Sigmoid colon (tissue), 7 donors: ENCODE measurements around the gene GAB2. TPM values are rescaled to one million over a fixed set of nuclear protein-coding genes. Genes with fewer than 3 reads are reported as not detected.

ENCODE experiments used
- DNase-seq: peaks from one replicate; pipeline ENCODE4 v3.0.0-alpha.2; 2019
- H3K27ac ChIP-seq, 4 donors: fragments of 200-600 bp; sonication (generic); one replicate each; pipeline ENCODE4 v1.5.1; 2016 to 2019; ENCODE audit warnings: mild to moderate bottlenecking in 1 of 4
- H3K27me3 ChIP-seq, 3 donors: fragments of 200-600 bp; sonication (generic); one replicate each; pipeline ENCODE4 v1.5.1; 2019; ENCODE audit warnings: mild to moderate bottlenecking in 1 of 3
- H3K36me3 ChIP-seq, 4 donors: fragments of 200-600 bp; sonication (generic); one replicate each; pipeline ENCODE4 v1.5.1; 2016 to 2019
- H3K4me1 ChIP-seq, 4 donors: fragments of 200-600 bp; sonication (generic); one replicate each; pipeline ENCODE4 v1.5.1; 2017 to 2019
- H3K4me3 ChIP-seq, 4 donors: fragments of 200-600 bp; sonication (generic); one replicate each; pipeline ENCODE4 v1.5.1; 2017 to 2019; ENCODE audit warnings: mild to moderate bottlenecking in 2 of 4, moderate library complexity in 1 of 4
- H3K9me3 ChIP-seq, 4 donors: fragments of 200-600 bp in 3 of 4; sonication (generic) in 3 of 4; one replicate each; pipeline versions ENCODE4 v1.5.1 to v1.6.1; 2013 to 2019
- CTCF ChIP-seq, 4 experiments: fragments of 450-650 bp in 3 of 4; fragments of 200-600 bp in 1 of 4; IDR thresholded peaks; one replicate each; pipeline ENCODE4 v1.5.1; 2016 to 2019; ENCODE audit warnings: antibody characterized with exemption in 4 of 4, mild to moderate bottlenecking in 3 of 4, moderate library complexity in 2 of 4
- EP300 ChIP-seq, 4 donors: sonication (generic); formaldehyde crosslinking; IDR thresholded peaks; one replicate each; pipeline ENCODE4 v1.6.1; 2017; ENCODE audit warnings: antibody characterized with exemption in 4 of 4
- POLR2A ChIP-seq, 2 donors: fragments of 450-650 bp; IDR thresholded peaks; one replicate each; pipeline ENCODE4 v1.6.1; 2016; ENCODE audit warnings: antibody characterized with exemption in 2 of 2, mild to moderate bottlenecking in 2 of 2, moderate library complexity in 2 of 2
- POLR2AphosphoS5 ChIP-seq, 4 donors: sonication (generic); formaldehyde crosslinking; IDR thresholded peaks; one replicate each; pipeline ENCODE4 v1.6.1; 2017; ENCODE audit warnings: antibody characterized with exemption in 4 of 4
- WGBS, 2 donors: extraction: QIAGEN DNeasy Blood & Tissue Kit; methylation state at CpG; one replicate each; pipeline ENCODE4 v1.1.7; 2013; 5-methylcytosine and 5-hydroxymethylcytosine counted together
- intact Hi-C: fragments of 100-400 bp; cut with DNase I; formaldehyde crosslinking; loops from one replicate; pipeline ENCODE4 v1.15.1; 2023
- polyA plus RNA-seq, 3 donors: library from polyadenylated mRNA; stranded (reverse); fragments of 200-250 nt; gene quantifications; one replicate each; pipeline ENCODE4 v1.2.3, GENCODE V29; 2013
- total RNA-seq, 4 donors: library from RNA; depleted of rRNA; stranded (reverse); fragments of >200 nt; gene quantifications; one replicate each; pipeline ENCODE4 v1.1.0, GENCODE V29; 2016
- donor health status: healthy with polysubstance abuse.
- donor health status: Bipolar disorder and iron deficiency.
- donor health status: healthy.

The GAB2 gene
- total and polyA plus RNA-seq, 7 donors, result 10.8 to 23.5 (median 13.6) TPM

DNA sequence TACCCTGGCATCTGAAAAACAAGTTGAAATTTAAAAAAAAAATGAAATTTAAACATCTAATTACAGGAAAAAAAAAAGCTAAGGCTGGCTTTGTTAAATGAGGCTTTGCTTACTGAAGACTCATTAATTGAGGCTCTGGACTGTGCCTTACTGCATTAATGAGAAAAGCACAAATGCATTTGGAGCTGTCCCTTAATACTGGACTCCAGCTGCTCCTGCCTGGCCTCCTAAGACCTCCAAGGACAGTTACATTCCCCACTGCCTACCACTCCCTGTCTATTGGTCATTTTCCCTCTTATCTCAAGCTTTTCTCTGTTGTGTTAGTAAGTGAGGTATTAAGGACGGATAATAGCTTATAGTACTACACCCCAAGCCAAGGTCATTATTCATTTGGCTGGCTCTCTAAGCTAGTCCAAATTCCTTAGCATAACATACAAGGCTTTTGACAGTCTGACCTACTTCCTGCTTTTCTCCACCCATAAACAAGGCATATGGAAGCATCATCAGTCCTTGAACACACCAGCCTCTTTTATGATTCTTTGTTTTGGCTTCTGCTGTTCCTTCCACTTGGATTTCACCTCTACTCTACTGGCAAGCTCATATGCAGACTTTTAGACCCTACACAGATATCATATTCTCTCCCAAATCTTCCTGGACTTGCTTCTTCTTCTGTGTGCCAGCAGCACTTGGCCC is 166.4 kb downstream of the GAB2 start:
- WGBS, 2 donors, result 12 to 36% methylated on average over 1 of the region's 1 CpG
- no peak overlapping the region for H3K27ac ChIP-seq

DNA sequence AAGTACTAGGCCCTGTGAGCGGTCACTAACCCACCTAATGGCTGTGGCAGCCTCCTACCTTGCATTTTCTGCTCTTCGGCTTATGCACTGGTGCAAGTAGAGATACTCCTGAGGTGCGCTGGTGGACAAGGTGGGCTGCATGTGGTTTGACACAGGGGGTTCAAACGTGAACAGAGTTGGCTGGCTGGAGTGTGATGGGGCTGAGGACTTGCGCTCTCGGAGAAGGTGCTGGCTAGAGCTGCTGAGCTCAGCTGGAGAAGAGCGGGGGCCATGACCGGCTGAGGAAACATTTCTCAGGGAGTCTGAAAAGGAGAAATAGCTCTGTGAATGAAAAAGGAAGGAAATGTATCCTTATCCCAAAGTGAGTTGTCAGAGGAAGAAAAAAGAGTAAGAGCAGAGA is 167.5 kb downstream of the GAB2 start:
- no peak for DNase-seq
- Histone ChIP-seq H3K4me3 (no peak overlapping the region), H3K9me3 (no peaks in the 10 kb centered on the region), H3K27ac (no peak overlapping the region), H3K4me1 (peaks cover 0 to 15% (median 12%) of the 10 kb centered on the region in 4 donors), H3K36me3 (peaks cover 0 to 18% (median 0%) of the 10 kb centered on the region in 4 donors), H3K27me3 (no peaks in the 10 kb centered on the region)
- TF ChIP-seq POLR2AphosphoS5 (IDR thresholded peaks at IDR 0.05) (no peak), EP300 (IDR thresholded peaks at IDR 0.05) (no peak), POLR2A (IDR thresholded peaks at IDR 0.05) (no peak), CTCF (IDR thresholded peaks at IDR 0.05) (no peak)
- intact Hi-C loops, result no loop called here
- WGBS, 2 donors, result 95% methylated on average over 8 of the region's 8 CpGs

More for the DNA sequence above, 166.4 kb downstream of the GAB2 start:
- intact Hi-C loops, result no loop called here
- H3K27me3 ChIP-seq, result no peaks in the 10 kb centered on the region
- no peak for TF ChIP-seq CTCF (IDR thresholded peaks at IDR 0.05)
- TF ChIP-seq POLR2AphosphoS5 (IDR thresholded peaks at IDR 0.05), result no peak
- no peak for TF ChIP-seq POLR2A (IDR thresholded peaks at IDR 0.05)
- TF ChIP-seq EP300 (IDR thresholded peaks at IDR 0.05), result no peak
- no peaks in the 10 kb centered on the region for H3K9me3 ChIP-seq
- no peak overlapping the region for H3K4me3 ChIP-seq
- H3K36me3 ChIP-seq, result peaks cover 0 to 18% (median 0%) of the 10 kb centered on the region in 4 donors
- no peak for DNase-seq
- H3K4me1 ChIP-seq, result peaks cover 0 to 15% (median 12%) of the 10 kb centered on the region in 4 donors

- Histone ChIP-seq H3K4me3 (no peak overlapping the region), H3K27me3 (no peaks in the 10 kb centered on the region), H3K9me3 (no peaks in the 10 kb centered on the region), H3K27ac (no peak overlapping the region), H3K4me1 (peaks cover 0 to 15% (median 12%) of the 10 kb centered on the region in 4 donors), H3K36me3 (peaks cover 0 to 18% (median 0%) of the 10 kb centered on the region in 4 donors)
- intact Hi-C loops, result no loop called here
- TF ChIP-seq CTCF (IDR thresholded peaks at IDR 0.05), result no peak
- TF ChIP-seq POLR2A (IDR thresholded peaks at IDR 0.05), result no peak
- TF ChIP-seq EP300 (IDR thresholded peaks at IDR 0.05), result no peak
- TF ChIP-seq POLR2AphosphoS5 (IDR thresholded peaks at IDR 0.05), result no peak
- no peak for DNase-seq
These were observed 168.7 kb downstream of the GAB2 start for GRCh38 chr11:78248903-78249302.

DNA sequence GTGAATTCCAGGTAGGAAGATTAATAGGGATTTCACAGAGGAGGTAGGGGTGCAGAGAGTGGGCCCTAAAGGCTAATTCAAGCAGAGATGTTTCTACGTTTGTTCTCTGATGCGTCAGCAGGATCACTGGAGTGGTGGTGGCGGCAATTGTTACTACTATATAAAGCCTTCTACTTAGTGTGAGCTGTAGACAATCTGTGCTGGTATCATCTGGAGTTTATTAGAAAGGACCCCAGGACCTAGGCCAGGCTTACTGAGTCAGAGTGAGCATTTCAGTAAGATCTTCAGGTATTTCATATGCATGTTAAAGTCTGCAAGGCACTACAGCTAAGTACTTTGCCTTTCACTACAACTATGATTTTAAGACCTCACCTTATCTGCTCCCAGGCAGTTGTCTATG is 169.4 kb downstream of the GAB2 start:
- peaks cover 0 to 15% (median 12%) of the 10 kb centered on the region in 4 donors for H3K4me1 ChIP-seq
- TF ChIP-seq EP300 (IDR thresholded peaks at IDR 0.05) (no peak), CTCF (IDR thresholded peaks at IDR 0.05) (no peak)
- peaks cover 0 to 18% (median 0%) of the 10 kb centered on the region in 4 donors for H3K36me3 ChIP-seq
- no peak for DNase-seq
- no peak overlapping the region for H3K27ac ChIP-seq
- no peaks in the 10 kb centered on the region for H3K9me3 ChIP-seq
- H3K27me3 ChIP-seq, result no peaks in the 10 kb centered on the region
- intact Hi-C loops, result no loop called here
- H3K4me3 ChIP-seq, result no peak overlapping the region
- WGBS, 2 donors, result 95% methylated on average over 3 of the region's 3 CpGs
